Measurements from ENCODE around the gene GRN.

GRCh38 chr17:44331249-44331760, 13.8 kb upstream of the GRN start:
- TF ChIP-seq CTCF (IDR thresholded peaks at IDR 0.05): peak; percentile 76 to 88 (median 82)
- no peak for TF ChIP-seq POLR2A (IDR thresholded peaks at IDR 0.05)
